Tibial nerve (tissue), 3 donors: ENCODE measurements around the gene SEMA5A.

ENCODE experiments used
- CTCF ChIP-seq, 5 experiments: fragments of 200-600 bp in 3 of 5; fragments of 450-650 bp in 2 of 5; sonication (generic) in 3 of 5; IDR thresholded peaks; one replicate each; pipeline ENCODE4 v1.5.1; 2016 to 2019; ENCODE audit warnings: antibody characterized with exemption in 5 of 5, mild to moderate bottlenecking in 3 of 5, moderate library complexity in 2 of 5
- POLR2A ChIP-seq, 2 donors: fragments of 450-650 bp; IDR thresholded peaks; one replicate each; pipeline ENCODE4 v1.6.1; 2017; ENCODE audit warnings: antibody characterized with exemption in 2 of 2, mild to moderate bottlenecking in 2 of 2, moderate library complexity in 2 of 2

DNA sequence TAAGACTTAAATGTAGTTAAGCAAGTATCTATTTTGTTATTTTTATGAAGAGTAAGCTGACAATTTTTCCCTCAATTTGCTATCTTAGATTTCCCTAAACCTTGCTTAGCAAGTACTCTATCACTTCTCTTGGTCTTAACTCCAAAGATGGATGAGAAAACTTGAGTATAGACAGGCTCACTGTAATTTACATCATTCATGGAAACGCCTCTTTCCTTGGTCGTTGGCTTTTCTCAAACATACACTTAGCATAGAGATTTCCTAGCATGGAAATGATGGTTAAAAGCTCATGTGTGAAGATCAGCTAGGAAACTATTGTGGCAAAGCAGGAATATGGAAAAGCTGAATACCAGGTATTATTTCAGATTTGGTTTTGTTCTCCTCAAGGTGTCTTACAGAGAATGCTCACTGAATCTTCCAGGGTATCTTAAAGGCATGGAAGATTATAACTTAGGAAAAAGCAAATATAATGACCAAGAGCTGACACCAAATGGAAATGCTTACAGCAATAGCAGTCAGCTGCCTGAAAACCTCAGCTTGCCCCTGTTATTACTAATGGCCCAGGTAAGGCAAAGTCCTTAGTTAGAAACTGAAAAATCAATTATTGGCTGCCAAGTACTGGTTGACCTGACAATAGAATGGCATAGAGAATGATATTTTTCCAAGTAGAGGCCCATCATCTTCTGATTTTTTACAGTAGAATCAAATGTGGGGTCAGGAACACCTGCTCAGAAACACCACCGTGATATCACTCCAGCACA is 84.8 kb downstream of the SEMA5A start:
- no peak for TF ChIP-seq POLR2A (IDR thresholded peaks at IDR 0.05)
- no peak for TF ChIP-seq CTCF (IDR thresholded peaks at IDR 0.05)
